ENCODE results near the gene CKB.

GRCh38 chr14:103529383-103530365 is 7.0 kb upstream of the CKB start:
- no peak for TF ChIP-seq EZH2 (IDR thresholded peaks at IDR 0.05; ENCODE audit: insufficient read depth, poor library complexity, severe bottlenecking)
- TF ChIP-seq EZH2phosphoT487 (IDR thresholded peaks at IDR 0.05; ENCODE audit: insufficient read depth, low read depth) = no peak
